HEK293 (cell line): ENCODE results near the gene WDR64.

Experiments
- CTCF ChIA-PET: fragments of 350-600 bp; formaldehyde crosslinking; extraction: SDS; loops from one replicate; lab custom pipeline; 2021; ENCODE audit warnings: antibody characterized with exemption; lab: Yijun Ruan, JAX
- POLR2A ChIA-PET: fragments of 300-600 bp; formaldehyde crosslinking; extraction: SDS; loops from one replicate; lab custom pipeline; 2020; ENCODE audit warnings: antibody characterized with exemption, inconsistent platforms; lab: Yijun Ruan, JAX
- H3K27ac ChIP-seq: fragments of 200-500 bp; sonication (Bioruptor generic); 2 replicates; pipeline ENCODE4 v1.5.1; 2014; ENCODE audit warnings: low read depth, low read length, control low read depth, inconsistent platforms; ENCODE audit errors: extremely low read depth
- H3K36me3 ChIP-seq, 2 experiments: fragments of 200-500 bp in 1 of 2; sonication (Bioruptor generic) in 1 of 2; 1 replicate in 1 of 2; 2 replicates in 1 of 2; pipeline ENCODE4 v1.5.1; 2014 to 2017; ENCODE audit warnings: inconsistent platforms in 2 of 2, low read length in 2 of 2; ENCODE audit not compliant: control insufficient read depth in 2 of 2, insufficient read depth in 1 of 2
- H3K4me1 ChIP-seq: fragments of 200-500 bp; sonication (Bioruptor generic); 2 replicates; pipeline ENCODE4 v1.5.1; 2014; ENCODE audit warnings: mild to moderate bottlenecking, low read length, inconsistent platforms; ENCODE audit not compliant: control insufficient read depth, insufficient read depth
- H3K4me3 ChIP-seq: 2 replicates; pipeline ENCODE4 v1.5.1; 2011; ENCODE audit warnings: low read depth, mild to moderate bottlenecking, control low read depth, low read length, moderate library complexity
- H3K9me3 ChIP-seq: fragments of 200-500 bp; sonication (Bioruptor generic); 2 replicates; pipeline ENCODE4 v1.5.1; 2014; ENCODE audit warnings: low read depth, low read length, inconsistent platforms; ENCODE audit not compliant: control insufficient read depth, insufficient read depth
- GLIS1 ChIP-seq: fragments of 450-650 bp; formaldehyde crosslinking; IDR thresholded peaks from 2 replicates; pipeline ENCODE4 v1.5.1; 2016; ENCODE audit warnings: missing biosample characterization, missing genetic modification characterization
- GLIS2 ChIP-seq: fragments of 450-650 bp; formaldehyde crosslinking; IDR thresholded peaks from 2 replicates; pipeline ENCODE4 v1.5.1; 2016; ENCODE audit warnings: missing biosample characterization, missing genetic modification characterization
- HIC1 ChIP-seq: fragments of 450-650 bp; formaldehyde crosslinking; IDR thresholded peaks from 2 replicates; pipeline ENCODE4 v1.5.1; 2016; ENCODE audit warnings: missing biosample characterization, missing genetic modification characterization
- KLF16 ChIP-seq: fragments of 450-650 bp; formaldehyde crosslinking; IDR thresholded peaks from 2 replicates; pipeline ENCODE4 v1.5.1; 2017; ENCODE audit warnings: missing biosample characterization, missing genetic modification characterization
- MZF1 ChIP-seq: fragments of 450-650 bp; formaldehyde crosslinking; IDR thresholded peaks from 2 replicates; pipeline ENCODE4 v1.5.1; 2017; ENCODE audit warnings: missing biosample characterization, missing genetic modification characterization, borderline replicate concordance
- REST ChIP-seq: fragments of 450-650 bp; formaldehyde crosslinking; IDR thresholded peaks from 2 replicates; pipeline ENCODE4 v1.5.1; 2016; ENCODE audit warnings: missing biosample characterization, missing genetic modification characterization
- SALL2 ChIP-seq: fragments of 450-650 bp; formaldehyde crosslinking; IDR thresholded peaks from 2 replicates; pipeline ENCODE4 v1.5.0; 2017; ENCODE audit warnings: missing biosample characterization, mild to moderate bottlenecking, missing genetic modification characterization, borderline replicate concordance
- TRIM28 ChIP-seq: IDR thresholded peaks from 2 replicates; pipeline ENCODE4 v1.6.1; 2011; ENCODE audit warnings: low read length, control low read depth, borderline replicate concordance
- ZBTB20 ChIP-seq: fragments of 450-650 bp; formaldehyde crosslinking; IDR thresholded peaks from 2 replicates; pipeline ENCODE4 v1.5.1; 2016; ENCODE audit warnings: missing biosample characterization, missing genetic modification characterization
- ZBTB48 ChIP-seq: fragments of 450-650 bp; formaldehyde crosslinking; IDR thresholded peaks from 2 replicates; pipeline ENCODE4 v1.5.1; 2016; ENCODE audit warnings: missing biosample characterization, missing genetic modification characterization
- ZFP41 ChIP-seq: fragments of 450-650 bp; formaldehyde crosslinking; IDR thresholded peaks from 2 replicates; pipeline ENCODE4 v1.5.1; 2016; ENCODE audit warnings: missing biosample characterization, missing genetic modification characterization, borderline replicate concordance
- ZNF138 ChIP-seq: fragments of 450-650 bp; formaldehyde crosslinking; IDR thresholded peaks from 2 replicates; pipeline ENCODE4 v1.5.1; 2016; ENCODE audit warnings: missing biosample characterization, missing genetic modification characterization, borderline replicate concordance
- ZNF169 ChIP-seq: fragments of 450-650 bp; formaldehyde crosslinking; IDR thresholded peaks from 2 replicates; pipeline ENCODE4 v1.5.1; 2016; ENCODE audit warnings: missing biosample characterization, missing genetic modification characterization
- ZNF174 ChIP-seq: fragments of 450-650 bp; formaldehyde crosslinking; IDR thresholded peaks from 2 replicates; pipeline ENCODE4 v1.5.0; 2017; ENCODE audit warnings: missing biosample characterization, mild to moderate bottlenecking, missing genetic modification characterization
- ZNF26 ChIP-seq: fragments of 450-650 bp; formaldehyde crosslinking; IDR thresholded peaks from 2 replicates; pipeline ENCODE4 v1.5.1; 2016; ENCODE audit warnings: missing biosample characterization, missing genetic modification characterization
- ZNF391 ChIP-seq: fragments of 450-650 bp; formaldehyde crosslinking; IDR thresholded peaks from 2 replicates; pipeline ENCODE4 v1.5.1; 2016; ENCODE audit warnings: low read depth, missing biosample characterization, missing genetic modification characterization, borderline replicate concordance
- ZNF404 ChIP-seq: fragments of 450-650 bp; formaldehyde crosslinking; IDR thresholded peaks from 2 replicates; pipeline ENCODE4 v1.5.1; 2017; ENCODE audit warnings: missing biosample characterization, missing genetic modification characterization
- ZNF426 ChIP-seq: fragments of 450-650 bp; formaldehyde crosslinking; IDR thresholded peaks from 2 replicates; pipeline ENCODE4 v1.5.1; 2017; ENCODE audit warnings: missing biosample characterization, missing genetic modification characterization, mild to moderate bottlenecking, inconsistent platforms, moderate library complexity
- ZNF433 ChIP-seq: fragments of 450-650 bp; formaldehyde crosslinking; IDR thresholded peaks from 2 replicates; pipeline ENCODE4 v1.5.1; 2016; ENCODE audit warnings: missing biosample characterization, missing genetic modification characterization, low read depth
- ZNF558 ChIP-seq: fragments of 450-650 bp; formaldehyde crosslinking; IDR thresholded peaks from 2 replicates; pipeline ENCODE4 v1.5.1; 2016; ENCODE audit warnings: missing biosample characterization, missing genetic modification characterization
- ZNF560 ChIP-seq: fragments of 450-650 bp; formaldehyde crosslinking; IDR thresholded peaks from 2 replicates; pipeline ENCODE4 v1.5.1; 2017; ENCODE audit warnings: missing biosample characterization, missing genetic modification characterization, borderline replicate concordance
- ZNF626 ChIP-seq: fragments of 450-650 bp; sonication (Bioruptor Pico); formaldehyde crosslinking; IDR thresholded peaks from 2 replicates; pipeline ENCODE4 v1.5.1; 2018; ENCODE audit warnings: missing biosample characterization, missing genetic modification characterization, inconsistent platforms
- ZNF707 ChIP-seq: fragments of 450-650 bp; formaldehyde crosslinking; IDR thresholded peaks from 2 replicates; pipeline ENCODE4 v1.5.1; 2016; ENCODE audit warnings: missing biosample characterization, missing genetic modification characterization
- ZNF792 ChIP-seq: fragments of 450-650 bp; formaldehyde crosslinking; IDR thresholded peaks from 2 replicates; pipeline ENCODE4 v1.5.1; 2016; ENCODE audit warnings: missing biosample characterization, missing genetic modification characterization
- ZNF830 ChIP-seq: fragments of 450-650 bp; IDR thresholded peaks from 2 replicates; pipeline ENCODE4 v1.5.0; 2018; ENCODE audit warnings: missing biosample characterization, missing genetic modification characterization, low read depth, mild to moderate bottlenecking, moderate library complexity
- ZSCAN30 ChIP-seq: fragments of 450-650 bp; IDR thresholded peaks from 2 replicates; pipeline ENCODE4 v1.5.1; 2018; ENCODE audit warnings: missing biosample characterization, mild to moderate bottlenecking, missing genetic modification characterization, moderate library complexity
- ZXDB ChIP-seq: fragments of 450-650 bp; formaldehyde crosslinking; IDR thresholded peaks from 2 replicates; pipeline ENCODE4 v1.5.1; 2016; ENCODE audit warnings: missing biosample characterization, missing genetic modification characterization
- TF ChIP-seq, protein P1 (sequence below): fragments of 450-650 bp; formaldehyde crosslinking; IDR thresholded peaks from 2 replicates; pipeline ENCODE4 v1.5.1; 2017; ENCODE audit warnings: missing biosample characterization, missing genetic modification characterization
- TF ChIP-seq, protein P2 (sequence below): fragments of 450-650 bp; formaldehyde crosslinking; IDR thresholded peaks from 2 replicates; pipeline ENCODE4 v1.5.1; 2017; ENCODE audit warnings: missing biosample characterization, missing genetic modification characterization

The WDR64 gene

DNA sequence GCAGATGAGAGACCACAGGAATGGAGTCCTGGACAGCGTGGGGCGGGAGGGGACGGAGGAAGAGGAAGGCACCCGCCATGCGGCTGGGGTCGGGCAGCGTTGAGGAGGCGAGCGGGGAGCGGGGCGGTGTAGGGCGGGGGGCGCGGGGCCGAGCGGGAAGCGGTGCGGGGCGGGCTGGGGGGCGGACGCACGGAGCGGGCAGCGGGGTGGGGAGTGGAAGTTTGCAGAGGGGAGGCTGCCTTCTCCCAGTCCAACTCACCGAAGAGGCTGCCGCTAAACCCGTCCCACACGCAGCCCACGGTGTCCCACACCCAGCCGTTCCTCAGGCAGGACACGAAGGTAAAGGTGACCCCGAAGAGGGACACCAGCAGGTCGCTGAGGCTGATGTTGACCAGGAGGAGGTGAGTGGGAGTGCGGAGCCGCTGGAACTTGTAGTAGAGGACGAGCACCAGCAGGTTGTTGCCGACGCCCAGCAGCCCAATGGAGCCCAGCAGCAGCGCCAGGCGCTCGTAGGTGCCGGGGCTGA lies 12.4 kb upstream of the WDR64 start:
- CTCF ChIA-PET, result interaction anchor here (2.0 to 4.5 kb wide), 2 partner anchors 13 kb away, joined by 12 to 23 read pairs; no protein-coding TSS in a partner anchor
- POLR2A ChIA-PET, result interaction anchor here (0.6 to 1.6 kb wide), 7 partner anchors 13 to 1616 kb away, joined by 3 to 13 read pairs (median 4); partner anchors contain the start of genes EXO1, FH and SDCCAG8
- H3K9me3 ChIP-seq, result no peaks in the 10 kb centered on the region; the same call in 1 of the 2 replicates
- peaks cover 0 to 16% of the 10 kb centered on the region in 2 experiments; a peak in 1 of 3 replicates for H3K36me3 ChIP-seq
- H3K4me1 ChIP-seq, result peaks cover 10% of the 10 kb centered on the region
- peak overlapping the region; percentile 95 for H3K4me3 ChIP-seq
- peak overlapping the region; percentile 89 for H3K27ac ChIP-seq
- TF ChIP-seq ZNF433 (tag by site-specific recombination) (no peak), TRIM28 (no peak; the same call in 1 of the 2 replicates), SALL2 (tag by site-specific recombination) (no peak), KLF16 (tag by site-specific recombination) (peak; percentile 64; the same call in 1 of the 2 replicates), GLIS2 (peak; percentile 79), MZF1 (no peak), ZSCAN30 (tag by site-specific recombination) (no peak; the same call in 1 of the 2 replicates), ZNF169 (no peak), ZNF707 (no peak), GLIS1 (tag by site-specific recombination) (peak; percentile 84; the same call in 1 of the 2 replicates), ZNF26 (tag by site-specific recombination) (no peak), ZBTB20 (no peak; the same call in 1 of the 2 replicates), HIC1 (tag by site-specific recombination) (no peak), ZNF830 (tag by site-specific recombination) (no peak), ZNF560 (tag by site-specific recombination) (no peak), ZNF558 (tag by site-specific recombination) (no peak), ZFP41 (tag by site-specific recombination) (no peak), ZNF174 (tag by site-specific recombination) (no peak), ZNF138 (no peak), ZXDB (tag by site-specific recombination) (no peak), ZBTB48 (tag by site-specific recombination) (no peak), ZNF404 (tag by site-specific recombination) (no peak), ZNF626 (no peak), ZNF391 (no peak), ZNF792 (tag by site-specific recombination) (0 out of 2 replicates have a peak, but pooled peaks have one; percentile 36), REST (no peak), ZNF426 (tag by site-specific recombination) (no peak)
- TF ChIP-seq, protein P1, sequence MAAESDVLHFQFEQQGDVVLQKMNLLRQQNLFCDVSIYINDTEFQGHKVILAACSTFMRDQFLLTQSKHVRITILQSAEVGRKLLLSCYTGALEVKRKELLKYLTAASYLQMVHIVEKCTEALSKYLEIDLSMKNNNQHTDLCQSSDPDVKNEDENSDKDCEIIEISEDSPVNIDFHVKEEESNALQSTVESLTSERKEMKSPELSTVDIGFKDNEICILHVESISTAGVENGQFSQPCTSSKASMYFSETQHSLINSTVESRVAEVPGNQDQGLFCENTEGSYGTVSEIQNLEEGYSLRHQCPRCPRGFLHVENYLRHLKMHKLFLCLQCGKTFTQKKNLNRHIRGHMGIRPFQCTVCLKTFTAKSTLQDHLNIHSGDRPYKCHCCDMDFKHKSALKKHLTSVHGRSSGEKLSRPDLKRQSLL (tag by site-specific recombination), result no peak
- TF ChIP-seq, protein P2, sequence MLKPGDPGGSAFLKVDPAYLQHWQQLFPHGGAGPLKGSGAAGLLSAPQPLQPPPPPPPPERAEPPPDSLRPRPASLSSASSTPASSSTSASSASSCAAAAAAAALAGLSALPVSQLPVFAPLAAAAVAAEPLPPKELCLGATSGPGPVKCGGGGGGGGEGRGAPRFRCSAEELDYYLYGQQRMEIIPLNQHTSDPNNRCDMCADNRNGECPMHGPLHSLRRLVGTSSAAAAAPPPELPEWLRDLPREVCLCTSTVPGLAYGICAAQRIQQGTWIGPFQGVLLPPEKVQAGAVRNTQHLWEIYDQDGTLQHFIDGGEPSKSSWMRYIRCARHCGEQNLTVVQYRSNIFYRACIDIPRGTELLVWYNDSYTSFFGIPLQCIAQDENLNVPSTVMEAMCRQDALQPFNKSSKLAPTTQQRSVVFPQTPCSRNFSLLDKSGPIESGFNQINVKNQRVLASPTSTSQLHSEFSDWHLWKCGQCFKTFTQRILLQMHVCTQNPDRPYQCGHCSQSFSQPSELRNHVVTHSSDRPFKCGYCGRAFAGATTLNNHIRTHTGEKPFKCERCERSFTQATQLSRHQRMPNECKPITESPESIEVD (tag by site-specific recombination), result no peak
